Activated naive CD4-positive, alpha-beta T cell treated with anti-CD3 and anti-CD28 coated beads, Interleukin-2, amount 10 ng/mL, durations not matched to agents 5 hours and 36 hours (primary cell): Measurements from ENCODE around the gene RPL13. TPM values are rescaled to one million over a fixed set of nuclear protein-coding genes. Genes with fewer than 3 reads are reported as not detected.

Experiments
- total RNA-seq, 2 experiments: library from RNA; stranded (reverse); gene quantifications; one replicate each; pipeline ENCODE4 v1.2.3, GENCODE V29; 2021

Gene RPL13
- 1,000 to 10,000 TPM; 3,512 to 3,557 TPM for total RNA-seq

GRCh38 chr16:89560378-89561141 lies at the start of gene RPL13:
Gene RPL13 (plus strand): TSS chr16:89560682. CDS start chr16:89560960, 278 bp downstream.

GRCh38 chr16:89575247-89576152 lies 15.0 kb downstream of the RPL13 start, which contains the start of gene CPNE7:
Gene CPNE7 (plus strand): TSS chr16:89575758. CDS start chr16:89575898, 140 bp downstream.

GRCh38 chr16:89613231-89613953 lies 52.9 kb downstream of the RPL13 start, which contains the start of gene DPEP1:
Gene DPEP1 (plus strand): TSS chr16:89613642. CDS start chr16:89630411, 16,769 bp downstream.

Other genes starting within 250 kb of the RPL13 start
- gene ANKRD11, start 70.1 kb upstream of the RPL13 start, total RNA-seq = 100 to 1,000 TPM; 173 to 178 TPM
- 100 to 1,000 TPM in 1 of 2 experiments, 10 to 100 TPM in 1; 98.8 to 101 TPM for gene SPG7, start 52.3 kb upstream of the RPL13 start, total RNA-seq
- 1 to 10 TPM; 3.6 to 3.7 TPM for gene CPNE7, start 15.1 kb downstream of the RPL13 start, total RNA-seq
- gene DPEP1, start 53.0 kb downstream of the RPL13 start, total RNA-seq = not detected
- gene CHMP1A, start 97.0 kb downstream of the RPL13 start, total RNA-seq = 10 to 100 TPM; 81.2 to 87.0 TPM
- 10 to 100 TPM in 1 of 2 experiments, 1 to 10 TPM in 1; 9.8 to 10.2 TPM for gene SPATA33, start 97.2 kb downstream of the RPL13 start, total RNA-seq
- gene CDK10, start 126.0 kb downstream of the RPL13 start, total RNA-seq = 100 to 1,000 TPM in 1 of 2 experiments, 10 to 100 TPM in 1; 92.6 to 111 TPM
- 10 to 100 TPM; 10.3 to 10.7 TPM for gene SPATA2L, start 141.0 kb downstream of the RPL13 start, total RNA-seq
- gene VPS9D1, start 160.2 kb downstream of the RPL13 start, total RNA-seq = 10 to 100 TPM; 10.2 to 12.6 TPM
- 10 to 100 TPM; 89.5 to 94.4 TPM for gene ZNF276, start 160.9 kb downstream of the RPL13 start, total RNA-seq